H1 (cell line): Measurements from ENCODE around the gene TP63. TPM values are rescaled to one million over a fixed set of nuclear protein-coding genes. Genes with fewer than 3 reads are reported as not detected.

Experiments
- CTCF ChIA-PET: fragments of 300-600 bp; sonication (Branson Sonifier 250); formaldehyde crosslinking; loops from one replicate; lab custom pipeline; 2021; ENCODE audit not compliant: partially characterized antibody; lab: Charles Lee
- POLR2A ChIA-PET: fragments of 300-600 bp; sonication (Branson Sonifier 250); formaldehyde crosslinking; loops from one replicate; lab custom pipeline; 2021; ENCODE audit warnings: inconsistent platforms; ENCODE audit not compliant: partially characterized antibody; lab: Charles Lee
- DNase-seq, 2 experiments: peaks; one replicate each; pipeline versions ENCODE4 v3.0.0 to v3.0.0-alpha.2; 2010 to 2022; ENCODE audit warnings: low spot score in 2 of 2, low read depth in 1 of 2, mixed read lengths in 1 of 2
- FAIRE-seq: peaks from 2 replicates; lab custom pipeline; 2011; peaks lifted over from hg19 to GRCh38; lab: Jason Lieb, UNC
- H2AFZ ChIP-seq: 2 replicates; pipeline ENCODE4 v1.8.1; 2012; ENCODE audit warnings: low read length, inconsistent platforms
- H2AK5ac ChIP-seq: 2 replicates; pipeline ENCODE4 v1.6.1; 2013; ENCODE audit warnings: low read depth, low read length
- H2BK120ac ChIP-seq: replicated peaks from 2 replicates; pipeline ENCODE3; 2013; ENCODE audit warnings: low read depth, low read length, inconsistent platforms
- H2BK12ac ChIP-seq: 2 replicates; pipeline ENCODE4 v1.6.1; 2013; ENCODE audit warnings: low read depth, low read length
- H2BK15ac ChIP-seq: 2 replicates; pipeline ENCODE4 v1.6.1; 2013; ENCODE audit warnings: low read length
- H2BK20ac ChIP-seq: 2 replicates; pipeline ENCODE4 v1.6.1; 2013; ENCODE audit warnings: low read length
- H2BK5ac ChIP-seq: 2 replicates; pipeline ENCODE4 v1.6.1; 2013; ENCODE audit warnings: low read depth, low read length
- H3K14ac ChIP-seq: 2 replicates; pipeline ENCODE4 v1.6.1; 2013; ENCODE audit warnings: inconsistent platforms; ENCODE audit not compliant: insufficient read length
- H3K18ac ChIP-seq: 2 replicates; pipeline ENCODE4 v1.6.1; 2013; ENCODE audit warnings: low read length; ENCODE audit errors: extremely low read depth
- H3K23ac ChIP-seq: 2 replicates; pipeline ENCODE4 v1.6.1; 2013; ENCODE audit warnings: inconsistent platforms; ENCODE audit not compliant: insufficient read length
- H3K23me2 ChIP-seq: 2 replicates; pipeline ENCODE4 v1.6.1; 2013; ENCODE audit warnings: low read depth, low read length
- H3K27ac ChIP-seq: 2 replicates; pipeline ENCODE4 v1.6.1; 2011; ENCODE audit warnings: low read depth, low read length, inconsistent platforms
- H3K27me3 ChIP-seq, 4 experiments: replicated peaks in 1 of 4; 1 replicate in 1 of 4; 2 replicates in 3 of 4; pipeline versions ENCODE4 v1.6.1 to v1.8.1; 2011 to 2013; ENCODE audit warnings: low read length in 3 of 4, mild to moderate bottlenecking in 3 of 4, inconsistent platforms in 2 of 4, mixed read lengths in 2 of 4, moderate library complexity in 1 of 4; ENCODE audit not compliant: control insufficient read depth in 3 of 4, insufficient read depth in 3 of 4; ENCODE audit errors: extremely low read depth in 1 of 4
- H3K36me3 ChIP-seq, 4 experiments: 2 replicates each; pipeline versions ENCODE4 v1.6.1 to v1.8.1; 2011 to 2013; ENCODE audit warnings: mild to moderate bottlenecking in 4 of 4, low read length in 3 of 4, moderate library complexity in 2 of 4, control low read depth in 1 of 4, inconsistent platforms in 1 of 4; ENCODE audit not compliant: insufficient read depth in 4 of 4, control insufficient read depth in 2 of 4
- H3K4ac ChIP-seq: replicated peaks from 2 replicates; pipeline ENCODE3; 2013; ENCODE audit warnings: low read length, low read depth, mixed read lengths, inconsistent platforms; ENCODE audit not compliant: insufficient read length
- H3K4me1 ChIP-seq, 4 experiments: replicated peaks in 1 of 4; 1 replicate in 1 of 4; 2 replicates in 3 of 4; pipeline versions ENCODE4 v1.6.1 to v1.8.1; 2011 to 2013; ENCODE audit warnings: low read length in 3 of 4, inconsistent platforms in 2 of 4, mixed read lengths in 1 of 4; ENCODE audit not compliant: insufficient read depth in 4 of 4, control insufficient read depth in 3 of 4
- H3K4me2 ChIP-seq, 2 experiments: 2 replicates each; pipeline versions ENCODE4 v1.6.1 to v1.8.1; 2011 to 2013; ENCODE audit warnings: low read depth in 2 of 2, low read length in 2 of 2, control low read depth in 1 of 2, inconsistent platforms in 1 of 2, mild to moderate bottlenecking in 1 of 2; ENCODE audit not compliant: insufficient read depth in 1 of 2
- H3K4me3 ChIP-seq, 4 experiments: fragments of 200-600, 300-600 bp in 1 of 4; sonication (generic), shearing (Covaris generic), sonication (Bioruptor Twin) in 1 of 4; 2 replicates each; pipeline versions ENCODE4 v1.5.1 to v1.8.1; 2011 to 2016; ENCODE audit warnings: low read length in 4 of 4, low read depth in 3 of 4, control low read depth in 2 of 4, inconsistent platforms in 2 of 4, mild to moderate bottlenecking in 2 of 4, mixed read lengths in 1 of 4, moderate library complexity in 1 of 4; ENCODE audit not compliant: insufficient read depth in 2 of 4; ENCODE audit errors: extremely low read depth in 1 of 4
- H3K56ac ChIP-seq: replicated peaks from 2 replicates; pipeline ENCODE3; 2013; ENCODE audit warnings: low read depth, mild to moderate bottlenecking, mixed read lengths, low read length, inconsistent platforms; ENCODE audit not compliant: insufficient read length
- H3K79me1 ChIP-seq: 2 replicates; pipeline ENCODE4 v1.6.1; 2013; ENCODE audit warnings: low read depth, low read length, control low read depth
- H3K79me2 ChIP-seq, 2 experiments: 2 replicates each; pipeline versions ENCODE4 v1.6.1 to v1.8.1; 2012 to 2013; ENCODE audit warnings: low read length in 2 of 2, mild to moderate bottlenecking in 2 of 2, inconsistent platforms in 1 of 2; ENCODE audit not compliant: insufficient read depth in 2 of 2, control insufficient read depth in 1 of 2
- H3K9ac ChIP-seq, 4 experiments: replicated peaks in 1 of 4; 1 replicate in 1 of 4; 2 replicates in 3 of 4; pipeline versions ENCODE4 v1.6.1 to v1.8.1; 2011 to 2013; ENCODE audit warnings: low read depth in 3 of 4, low read length in 3 of 4, control low read depth in 2 of 4, mild to moderate bottlenecking in 2 of 4, moderate library complexity in 2 of 4, inconsistent platforms in 1 of 4; ENCODE audit errors: extremely low read depth in 1 of 4
- H3K9me3 ChIP-seq, 2 experiments: 2 replicates each; pipeline versions ENCODE4 v1.6.1 to v1.8.1; 2012 to 2013; ENCODE audit warnings: mild to moderate bottlenecking in 2 of 2, moderate library complexity in 2 of 2, control low read depth in 1 of 2, inconsistent platforms in 1 of 2, low read depth in 1 of 2, low read length in 1 of 2, mixed read lengths in 1 of 2; ENCODE audit not compliant: insufficient read depth in 2 of 2
- H4K20me1 ChIP-seq, 2 experiments: replicated peaks in 1 of 2; 2 replicates each; pipeline versions ENCODE3 to v1.8.1; 2011 to 2013; ENCODE audit warnings: inconsistent platforms in 2 of 2, low read length in 2 of 2, mild to moderate bottlenecking in 1 of 2; ENCODE audit not compliant: insufficient read depth in 2 of 2, control insufficient read depth in 1 of 2
- H4K5ac ChIP-seq: 2 replicates; pipeline ENCODE4 v1.6.1; 2013; ENCODE audit warnings: low read length, low read depth, mixed read lengths, inconsistent platforms; ENCODE audit not compliant: insufficient read length
- H4K8ac ChIP-seq: 2 replicates; pipeline ENCODE4 v1.8.0; 2013; ENCODE audit warnings: mild to moderate bottlenecking, moderate library complexity, low read length, inconsistent platforms; ENCODE audit not compliant: insufficient read depth; ENCODE audit errors: extremely low read depth
- H4K91ac ChIP-seq: replicated peaks from 2 replicates; pipeline ENCODE3; 2013; ENCODE audit warnings: low read length, mixed read lengths, inconsistent platforms; ENCODE audit not compliant: insufficient read length
- BACH1 ChIP-seq: IDR thresholded peaks from 2 replicates; pipeline ENCODE4 v1.6.1; 2012; ENCODE audit warnings: low read length, improper control_type of control experiment
- EP300 ChIP-seq, 2 experiments: IDR thresholded peaks; 1 replicate in 1 of 2; 2 replicates in 1 of 2; pipeline ENCODE4 v1.6.1; 2011 to 2012; ENCODE audit warnings: low read depth in 2 of 2, low read length in 2 of 2, mild to moderate bottlenecking in 2 of 2, borderline replicate concordance in 1 of 2, inconsistent platforms in 1 of 2, moderate library complexity in 1 of 2
- FOSL1 ChIP-seq: IDR thresholded peaks from 2 replicates; pipeline ENCODE4 v1.6.1; 2011; ENCODE audit warnings: mild to moderate bottlenecking, low read depth, low read length, moderate library complexity; ENCODE audit not compliant: insufficient read depth
- JUN ChIP-seq: IDR thresholded peaks from 2 replicates; pipeline ENCODE4 v1.6.1; 2011; ENCODE audit warnings: low read depth, mild to moderate bottlenecking, improper control_type of control experiment, low read length
- SAP30 ChIP-seq: fragments of 300-600 bp; sonication (generic); IDR thresholded peaks from 2 replicates; pipeline ENCODE4 v1.7.1; 2012; ENCODE audit warnings: low read length, moderate library complexity, mild to moderate bottlenecking, inconsistent platforms; ENCODE audit not compliant: insufficient read depth, insufficient replicate concordance
- SIRT6 ChIP-seq: IDR thresholded peaks from one replicate; pipeline ENCODE4 v1.7.1; 2012; ENCODE audit warnings: low read length, inconsistent platforms
- TBP ChIP-seq: IDR thresholded peaks from 2 replicates; pipeline ENCODE4 v1.6.1; 2011; ENCODE audit warnings: low read depth, low read length, improper control_type of control experiment
- TCF12 ChIP-seq: IDR thresholded peaks from 2 replicates; pipeline ENCODE4 v1.6.1; 2011; ENCODE audit warnings: low read depth, mild to moderate bottlenecking, low read length
- TEAD4 ChIP-seq: IDR thresholded peaks from 2 replicates; pipeline ENCODE4 v1.6.1; 2012; ENCODE audit warnings: low read depth, low read length, inconsistent platforms, mixed read lengths
- YY1 ChIP-seq: IDR thresholded peaks from 2 replicates; pipeline ENCODE4 v1.6.1; 2011; ENCODE audit warnings: low read depth, mild to moderate bottlenecking, low read length
- ZNF274 ChIP-seq: IDR thresholded peaks from 2 replicates; pipeline ENCODE4 v1.7.0; 2012; ENCODE audit warnings: low read length, borderline replicate concordance; ENCODE audit errors: extremely low read depth
- WGBS, 2 experiments: shearing (Covaris generic) in 1 of 2; methylation state at CpG; one replicate each; pipeline versions ENCODE4 v1.1.6 to v1.1.7; 2013 to 2015; ENCODE audit warnings: low lambda C conversion rate in 2 of 2, mixed read lengths in 2 of 2, inconsistent platforms in 1 of 2, low coverage in 1 of 2, missing lambda C conversion rate in 1 of 2; ENCODE audit not compliant: insufficient replicate concordance in 2 of 2, insufficient coverage in 1 of 2, insufficient read length in 1 of 2; ENCODE audit errors: extremely low coverage in 1 of 2, missing lambda C conversion rate in 1 of 2; 5-methylcytosine and 5-hydroxymethylcytosine counted together
- polyA plus RNA-seq, 7 experiments: library from polyadenylated mRNA; depleted of rRNA in 3 of 7; stranded (reverse) in 5 of 7; unstranded in 2 of 7; fragments of >200 nt in 5 of 7; fragments of 200-250 nt in 2 of 7; gene quantifications; 1 replicate in 5 of 7; 2 replicates in 1 of 7; 4 replicates in 1 of 7; pipeline versions ENCODE4 v1.2.1 to v1.2.3, GENCODE V29; 2011 to 2013; ENCODE audit warnings: missing spikeins in 2 of 7, mixed read lengths in 2 of 7
- total RNA-seq: library from RNA; stranded (reverse); fragmentation: NEBNext Ultra II Directional; extraction: Animal tissue kit (Norgen Biotek cat#: 25700); gene quantifications from 2 replicates; pipeline ENCODE4 v1.2.1, GENCODE V29; 2021

Gene TP63
- total and polyA plus RNA-seq, 2 of the 8 experiments (the other 6 are each of a cell fraction or from before 2014, with no cell fraction given), result not detected

DNA sequence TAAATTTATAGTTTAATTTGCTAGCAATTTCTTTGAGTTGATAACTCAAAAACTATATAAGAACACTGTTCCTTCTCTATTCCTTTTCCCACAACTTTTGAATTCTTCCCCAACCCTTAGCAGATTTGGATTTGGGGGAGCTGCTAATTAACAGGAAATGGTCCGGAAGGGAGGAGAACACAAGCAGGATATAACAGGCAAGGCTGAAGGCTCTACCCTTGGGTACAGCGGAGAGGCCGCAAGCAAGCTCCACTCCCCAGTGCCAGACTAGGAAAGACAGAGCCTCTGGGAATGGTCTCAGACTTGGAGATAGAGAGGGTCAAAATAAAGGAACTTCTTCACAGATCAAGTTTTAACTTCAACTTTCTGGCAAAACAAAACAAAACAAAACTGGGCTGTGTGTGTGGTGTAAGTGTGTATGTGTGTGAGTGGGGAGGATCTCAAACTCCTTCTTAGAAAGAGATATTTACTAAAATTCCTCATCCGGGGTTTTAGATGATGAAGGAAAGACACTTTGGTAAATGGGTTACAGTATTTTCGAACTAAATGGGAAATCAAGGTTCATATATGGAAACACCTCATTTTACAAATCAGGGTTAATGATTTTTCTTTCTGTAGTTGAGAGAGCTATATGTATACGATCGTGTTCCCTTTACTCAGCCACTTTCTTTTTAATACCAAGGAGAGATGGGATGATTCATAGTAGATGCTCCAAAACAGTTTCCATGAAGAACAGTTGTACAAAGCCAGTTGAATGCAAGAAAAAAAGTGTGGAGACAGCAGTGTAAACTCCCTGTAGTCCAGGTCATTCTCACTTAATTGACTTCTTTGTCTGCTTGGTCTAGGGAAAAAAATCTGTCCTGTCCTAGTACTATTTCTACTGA lies 161.1 kb downstream of the TP63 start:
- ChIA-PET POLR2A (no interaction called here), CTCF (interaction anchor here (1.2 to 1.8 kb wide), 3 partner anchors 14 to 524 kb away, joined by 3 to 4 read pairs (median 3); no protein-coding TSS in a partner anchor)
- Histone ChIP-seq H2AK5ac (no peak overlapping the region), H3K14ac (no peak overlapping the region), H3K79me1 (no peaks in the 10 kb centered on the region), H3K4me2 (no peak overlapping the region), H3K23ac (no peak overlapping the region), H3K23me2 (no peaks in the 10 kb centered on the region), H3K18ac (no peak overlapping the region), H3K36me3 (no peaks in the 10 kb centered on the region), H3K56ac (no peak overlapping the region), H2BK20ac (no peak overlapping the region), H4K5ac (no peak overlapping the region), H2AFZ (no peak overlapping the region), H3K27me3 (peaks cover 0 to 2% (median under 1%) of the 10 kb centered on the region in 4 experiments; a peak in 4 of 7 replicates), H4K8ac (no peak overlapping the region), H3K79me2 (no peaks in the 10 kb centered on the region), H4K20me1 (no peaks in the 10 kb centered on the region), H3K9me3 (no peaks in the 10 kb centered on the region), H4K91ac (no peak overlapping the region), H2BK12ac (no peak overlapping the region), H3K27ac (no peak overlapping the region), H3K4ac (no peak overlapping the region), H3K9ac (no peak overlapping the region), H3K4me3 (no peak overlapping the region), H2BK5ac (no peak overlapping the region), H2BK15ac (no peak overlapping the region), H3K4me1 (peaks cover 0 to 3% (median 0%) of the 10 kb centered on the region in 4 experiments; a peak in 2 of 7 replicates), H2BK120ac (no peak overlapping the region)
- FAIRE-seq, result no peak
- TF ChIP-seq FOSL1, result no peak
- TF ChIP-seq TCF12, result no peak
- TF ChIP-seq SIRT6, result no peak
- TF ChIP-seq SAP30, result no peak
- TF ChIP-seq EP300 (IDR thresholded peaks at IDR 0.05; ENCODE audit: borderline replicate concordance in 1 of 2, low read depth in 2 of 2, low read length in 2 of 2), result no peak
- no peak for TF ChIP-seq YY1
- no peak for TF ChIP-seq ZNF274
- no peak for TF ChIP-seq TEAD4
- TF ChIP-seq JUN, result no peak
- TF ChIP-seq TBP, result no peak
- no peak for TF ChIP-seq BACH1
- WGBS, 2 experiments, result 94% methylated on average over 7 of the region's 7 CpGs; no CpG with 5 or more reads in 1 of the 2 experiments
- no peak for DNase-seq
